SK-N-SH (cell line): ENCODE measurements around the gene JPT2. TPM values are rescaled to one million over a fixed set of nuclear protein-coding genes. Genes with fewer than 3 reads are reported as not detected.

Source experiments
- CTCF ChIA-PET: fragments of 300-600, 350-600 bp; formaldehyde crosslinking; extraction: SDS; loops from one replicate; lab custom pipeline; 2021; lab: Yijun Ruan, JAX
- POLR2A ChIA-PET: fragments of 350-600 bp; sonication (Branson Sonifier 250); formaldehyde crosslinking; extraction: SDS; loops from one replicate; lab custom pipeline; 2020; ENCODE audit warnings: antibody characterized with exemption, inconsistent platforms; lab: Yijun Ruan, JAX
- DNase-seq: peaks from one replicate; pipeline ENCODE4 v3.0.0; 2012
- H2AFZ ChIP-seq: fragments of 200-600 bp; sonication (generic); 2 replicates; pipeline ENCODE4 v1.8.1; 2016; ENCODE audit warnings: antibody characterized with exemption, mild to moderate bottlenecking, low read depth
- H3F3A ChIP-seq: fragments of 200-600 bp; sonication (generic); replicated peaks from 2 replicates; pipeline ENCODE3; 2016; ENCODE audit warnings: antibody characterized with exemption, mild to moderate bottlenecking; ENCODE audit not compliant: insufficient read depth
- H3K27ac ChIP-seq, 2 experiments: fragments of 200-500 bp in 1 of 2; fragments of 200-600 bp in 1 of 2; sonication (Bioruptor generic) in 1 of 2; sonication (generic), shearing (Covaris generic) in 1 of 2; 2 replicates each; pipeline versions ENCODE4 v1.5.1 to v1.6.1; 2014 to 2016; ENCODE audit warnings: low read depth in 2 of 2, inconsistent platforms in 1 of 2, low read length in 1 of 2, mild to moderate bottlenecking in 1 of 2, mixed read lengths in 1 of 2
- H3K27me3 ChIP-seq: fragments of 200-600 bp; sonication (generic), shearing (Covaris generic); 2 replicates; pipeline ENCODE4 v1.6.1; 2016; ENCODE audit warnings: mixed run types; ENCODE audit not compliant: insufficient read depth
- H3K36me3 ChIP-seq, 2 experiments: fragments of 200-500 bp in 1 of 2; fragments of 200-600 bp in 1 of 2; sonication (Bioruptor generic) in 1 of 2; sonication (generic) in 1 of 2; replicated peaks in 1 of 2; 2 replicates each; pipeline versions ENCODE3 to v1.5.1; 2014 to 2016; ENCODE audit warnings: low read length in 1 of 2, mild to moderate bottlenecking in 1 of 2; ENCODE audit not compliant: insufficient read depth in 2 of 2, control insufficient read depth in 1 of 2
- H3K4me1 ChIP-seq, 2 experiments: fragments of 200-500 bp in 1 of 2; fragments of 200-600 bp in 1 of 2; sonication (Bioruptor generic) in 1 of 2; sonication (generic), shearing (Covaris generic) in 1 of 2; 2 replicates each; pipeline versions ENCODE4 v1.5.1 to v1.6.1; 2014 to 2016; ENCODE audit warnings: low read depth in 1 of 2, low read length in 1 of 2, mixed run types in 1 of 2; ENCODE audit not compliant: insufficient read depth in 2 of 2, control insufficient read depth in 1 of 2
- H3K4me2 ChIP-seq: fragments of 200-600 bp; sonication (generic), shearing (Covaris generic); 2 replicates; pipeline ENCODE4 v1.6.1; 2017; ENCODE audit warnings: mixed run types
- H3K4me3 ChIP-seq, 2 experiments: fragments of 200-500 bp in 1 of 2; fragments of 200-600 bp in 1 of 2; sonication (Bioruptor generic) in 1 of 2; sonication (generic), shearing (Covaris generic) in 1 of 2; 2 replicates each; pipeline versions ENCODE4 v1.5.1 to v1.8.1; 2014 to 2016; ENCODE audit warnings: low read depth in 2 of 2, inconsistent platforms in 1 of 2, low read length in 1 of 2, mild to moderate bottlenecking in 1 of 2, mixed read lengths in 1 of 2, moderate library complexity in 1 of 2
- H3K79me2 ChIP-seq: fragments of 200-600 bp; sonication (generic); 2 replicates; pipeline ENCODE4 v1.8.1; 2017; ENCODE audit warnings: mild to moderate bottlenecking; ENCODE audit not compliant: insufficient read depth
- H3K9ac ChIP-seq: fragments of 200-600 bp; sonication (generic); 2 replicates; pipeline ENCODE4 v1.6.1; 2017; ENCODE audit warnings: mixed run types
- H3K9me2 ChIP-seq: fragments of 200-600 bp; sonication (generic); 2 replicates; pipeline ENCODE4 v1.6.1; 2017; ENCODE audit warnings: mixed run types
- H3K9me3 ChIP-seq: fragments of 200-600 bp; sonication (generic); 2 replicates; pipeline ENCODE4 v1.6.1; 2017; ENCODE audit warnings: mixed run types, mild to moderate bottlenecking, moderate library complexity
- H4K20me1 ChIP-seq: fragments of 200-600 bp; sonication (generic); 2 replicates; pipeline ENCODE4 v1.6.1; 2017; ENCODE audit warnings: mild to moderate bottlenecking, mixed run types; ENCODE audit not compliant: insufficient read depth
- CHD2 ChIP-seq: fragments of 150-350 bp; IDR thresholded peaks from 2 replicates; pipeline ENCODE4 v1.6.1; 2018; ENCODE audit warnings: low read length; ENCODE audit not compliant: partially characterized antibody
- ELF1 ChIP-seq: IDR thresholded peaks from 2 replicates; pipeline ENCODE4 v1.4.0; 2012
- FOXJ3 ChIP-seq: sonication (generic); formaldehyde crosslinking; IDR thresholded peaks from 2 replicates; pipeline ENCODE4 v1.5.1; 2020; ENCODE audit warnings: mild to moderate bottlenecking, missing genetic modification reagents
- JUND ChIP-seq: IDR thresholded peaks from 2 replicates; pipeline ENCODE4 v1.4.0; 2012
- MAX ChIP-seq: IDR thresholded peaks from 2 replicates; pipeline ENCODE4 v1.4.0; 2012; ENCODE audit warnings: low read depth
- MXI1 ChIP-seq: IDR thresholded peaks from 2 replicates; pipeline ENCODE4 v1.6.1; 2012; ENCODE audit warnings: mild to moderate bottlenecking, low read depth, low read length, improper control_type of control experiment
- RAD21 ChIP-seq: IDR thresholded peaks from 2 replicates; pipeline ENCODE4 v1.6.1; 2012; ENCODE audit warnings: mild to moderate bottlenecking, low read length
- RXRA ChIP-seq: IDR thresholded peaks from 2 replicates; pipeline ENCODE4 v1.4.0; 2012; ENCODE audit warnings: low read depth, mild to moderate bottlenecking, borderline replicate concordance
- SIN3A ChIP-seq: IDR thresholded peaks from 2 replicates; pipeline ENCODE4 v1.6.1; 2012; ENCODE audit warnings: low read depth, mild to moderate bottlenecking, low read length, moderate library complexity, borderline replicate concordance
- USF2 ChIP-seq: fragments of 150-350 bp; IDR thresholded peaks from 2 replicates; pipeline ENCODE4 v1.6.1; 2017; ENCODE audit warnings: antibody characterized with exemption, low read length, low read depth, borderline replicate concordance
- WGBS: methylation state at CpG from one replicate; pipeline ENCODE4 v1.1.6; 2017; ENCODE audit warnings: low lambda C conversion rate; 5-methylcytosine and 5-hydroxymethylcytosine counted together
- polyA plus RNA-seq, 3 experiments: library from polyadenylated mRNA; depleted of rRNA; stranded (reverse); fragments of >200 nt; gene quantifications; 2 replicates each; pipeline ENCODE4 v1.2.3, GENCODE V29; 2012

Gene JPT2
- polyA plus RNA-seq, 1 of the 3 experiments (the other 2 are of a cell fraction) = 67.4 TPM

GRCh38 chr16:1734123-1734522, 56.0 kb downstream of the JPT2 start (continued):
- no peak for TF ChIP-seq USF2
- no peak for TF ChIP-seq MXI1
- no peak for TF ChIP-seq CHD2
- no peak for TF ChIP-seq SIN3A
- TF ChIP-seq FOXJ3 (CRISPR knock-in tag) = no peak
- no peak for TF ChIP-seq ELF1
- TF ChIP-seq MAX = no peak

- CTCF ChIA-PET = no interaction called here
- POLR2A ChIA-PET = no interaction called here
- Histone ChIP-seq H3K79me2 (0 out of 2 replicates have a peak, but pooled peaks cover 4% of the 10 kb centered on the region), H3K4me2 (no peak overlapping the region), H2AFZ (no peak overlapping the region)
- WGBS = 99% methylated on average over 13 of the region's 22 CpGs
- no peak for TF ChIP-seq RXRA
- TF ChIP-seq, all 33 proteins: peak for 0
- H3F3A ChIP-seq = peaks cover 45% of the 10 kb centered on the region
- no peaks in the 10 kb centered on the region for H3K27me3 ChIP-seq
- no peaks in the 10 kb centered on the region for H4K20me1 ChIP-seq
- no peaks in the 10 kb centered on the region for H3K9me2 ChIP-seq
- H3K4me3 ChIP-seq = no peak overlapping the region
- H3K27ac ChIP-seq = no peak overlapping the region
- H3K4me1 ChIP-seq = no peaks in the 10 kb centered on the region
- DNase-seq = no peak
- no peaks in the 10 kb centered on the region for H3K9me3 ChIP-seq
- H3K36me3 ChIP-seq = peaks cover 7 to 25% of the 10 kb centered on the region in 2 experiments
- no peak overlapping the region for H3K9ac ChIP-seq
These were observed 56.7 kb downstream of the JPT2 start for GRCh38 chr16:1734816-1735215.

- H4K20me1 ChIP-seq = no peaks in the 10 kb centered on the region
- DNase-seq = no peak
- no peaks in the 10 kb centered on the region for H3K4me1 ChIP-seq
- no peak overlapping the region for H3K27ac ChIP-seq
- WGBS = 96% methylated on average over 33 of the region's 33 CpGs
- H3K4me3 ChIP-seq = no peak overlapping the region
- H3K9me3 ChIP-seq = no peaks in the 10 kb centered on the region
- 0 out of 2 replicates have a peak, but pooled peaks cover 4% of the 10 kb centered on the region for H3K79me2 ChIP-seq
- CTCF ChIA-PET = no interaction called here
- no peaks in the 10 kb centered on the region for H3K27me3 ChIP-seq
- no peaks in the 10 kb centered on the region for H3K9me2 ChIP-seq
- H3F3A ChIP-seq = peaks cover 40% of the 10 kb centered on the region
- peaks cover 0 to 30% of the 10 kb centered on the region in 2 experiments for H3K36me3 ChIP-seq
- H3K9ac ChIP-seq = no peak overlapping the region
- TF ChIP-seq JUND (no peak), RAD21 (no peak)
- TF ChIP-seq, all 33 proteins: peak for 0
- H3K4me2 ChIP-seq = no peak overlapping the region
- H2AFZ ChIP-seq = no peak overlapping the region
- POLR2A ChIA-PET = no interaction called here
These were observed 62.2 kb downstream of the JPT2 start for GRCh38 chr16:1740234-1740633.
